ENCODE measurements around the gene PRDM16. TPM values are rescaled to one million over a fixed set of nuclear protein-coding genes. Genes with fewer than 3 reads are reported as not detected.

The PRDM16 gene
- total and polyA plus RNA-seq, 2 donors (not counting 1 experiment from before 2014, with no cell fraction given): 0.03 to 0.12 TPM

GRCh38 chr1:3022511-3022973 lies 46.5 kb upstream of the PRDM16 start:
- no peak overlapping the region for H3K27ac Mint-ChIP-seq

GRCh38 chr1:3022976-3023375 lies 46.0 kb upstream of the PRDM16 start:
- no peak for TF ChIP-seq EZH2 (IDR thresholded peaks at IDR 0.05; ENCODE audit: borderline replicate concordance, insufficient read depth, low read depth, low read length, poor library complexity, severe bottlenecking)
- no peaks in the 10 kb centered on the region for H3K36me3 ChIP-seq (replicated peaks in 1 of 2; ENCODE audit: control extremely low read depth in 1 of 2, control insufficient read depth in 1 of 2, extremely low read depth in 1 of 2, insufficient read depth in 2 of 2, low read length in 1 of 2)
- H3K9me3 ChIP-seq (ENCODE audit: control extremely low read depth in 1 of 3, control insufficient read depth in 2 of 3, insufficient read depth in 1 of 3, low read length in 2 of 3): peaks cover 0 to 7% (median 0%) of the 10 kb centered on the region in 3 donors
- Mint-ChIP-seq H3K4me1 (no peaks in the 10 kb centered on the region), H3K9me3 (ENCODE audit: insufficient read depth) (no peaks in the 10 kb centered on the region), H3K27ac (no peak overlapping the region), H3K27me3 (no peaks in the 10 kb centered on the region), H3K4me3 (no peak overlapping the region)
- H3K27me3 ChIP-seq (replicated peaks in 1 of 4; ENCODE audit: control extremely low read depth in 1 of 4, control insufficient read depth in 3 of 4, insufficient read depth in 4 of 4, low read length in 3 of 4): no peaks in the 10 kb centered on the region
- H3K79me2 ChIP-seq (ENCODE audit: control insufficient read depth, insufficient read depth, low read length): no peaks in the 10 kb centered on the region
- ChIA-PET CTCF (no interaction called here), POLR2A (no interaction called here)
- WGBS (ENCODE audit: insufficient coverage): 89% methylated on average over 12 of the region's 14 CpGs
- ATAC-seq (ENCODE audit: low read depth) (no peak), DNase-seq (no peak)
- intact Hi-C loops (cut with micrococcal nuclease): no loop called here
- no peaks in the 10 kb centered on the region for H3K4me1 ChIP-seq (ENCODE audit: control insufficient read depth in 2 of 2, insufficient read depth in 2 of 2, low read length in 2 of 2)
- no peak overlapping the region for H3K4me2 ChIP-seq (replicated peaks; ENCODE audit: low read depth, low read length, poor library complexity, severe bottlenecking)
- H3K9ac ChIP-seq (ENCODE audit: low read length): no peak overlapping the region
- no peaks in the 10 kb centered on the region for H4K20me1 ChIP-seq (ENCODE audit: control insufficient read depth, insufficient read depth, low read length, poor library complexity, severe bottlenecking)
- no peak overlapping the region for H3K27ac ChIP-seq (ENCODE audit: low read length in 2 of 2)
- H2AFZ ChIP-seq (ENCODE audit: insufficient read depth, low read depth, low read length, poor library complexity, severe bottlenecking): no peak overlapping the region
- no peak overlapping the region for H3K4me3 ChIP-seq (ENCODE audit: control extremely low read depth in 1 of 5, extremely low read depth in 1 of 5, insufficient read depth in 1 of 5, low read depth in 2 of 5, low read length in 4 of 5)

More at GRCh38 chr1:3022511-3022973, 46.5 kb upstream of the PRDM16 start:
- ChIA-PET CTCF (no interaction called here), POLR2A (no interaction called here)
- Histone ChIP-seq H3K79me2 (ENCODE audit: control insufficient read depth, insufficient read depth, low read length) (no peaks in the 10 kb centered on the region), H3K9me3 (ENCODE audit: control extremely low read depth in 1 of 3, control insufficient read depth in 2 of 3, insufficient read depth in 1 of 3, low read length in 2 of 3) (peaks cover 0 to 7% (median 0%) of the 10 kb centered on the region in 3 donors), H3K27me3 (replicated peaks in 1 of 4; ENCODE audit: control extremely low read depth in 1 of 4, control insufficient read depth in 3 of 4, insufficient read depth in 4 of 4, low read length in 3 of 4) (no peaks in the 10 kb centered on the region), H2AFZ (ENCODE audit: insufficient read depth, low read depth, low read length, poor library complexity, severe bottlenecking) (no peak overlapping the region), H3K4me2 (replicated peaks; ENCODE audit: low read depth, low read length, poor library complexity, severe bottlenecking) (no peak overlapping the region), H3K9ac (ENCODE audit: low read length) (no peak overlapping the region), H3K36me3 (replicated peaks in 1 of 2; ENCODE audit: control extremely low read depth in 1 of 2, control insufficient read depth in 1 of 2, extremely low read depth in 1 of 2, insufficient read depth in 2 of 2, low read length in 1 of 2) (no peaks in the 10 kb centered on the region), H4K20me1 (ENCODE audit: control insufficient read depth, insufficient read depth, low read length, poor library complexity, severe bottlenecking) (no peaks in the 10 kb centered on the region), H3K4me1 (ENCODE audit: control insufficient read depth in 2 of 2, insufficient read depth in 2 of 2, low read length in 2 of 2) (no peaks in the 10 kb centered on the region), H3K27ac (ENCODE audit: low read length in 2 of 2) (no peak overlapping the region), H3K4me3 (ENCODE audit: control extremely low read depth in 1 of 5, extremely low read depth in 1 of 5, insufficient read depth in 1 of 5, low read depth in 2 of 5, low read length in 4 of 5) (no peak overlapping the region)
- intact Hi-C loops (cut with micrococcal nuclease): no loop called here
- no peak overlapping the region for H3K4me3 Mint-ChIP-seq
- TF ChIP-seq, protein P1, sequence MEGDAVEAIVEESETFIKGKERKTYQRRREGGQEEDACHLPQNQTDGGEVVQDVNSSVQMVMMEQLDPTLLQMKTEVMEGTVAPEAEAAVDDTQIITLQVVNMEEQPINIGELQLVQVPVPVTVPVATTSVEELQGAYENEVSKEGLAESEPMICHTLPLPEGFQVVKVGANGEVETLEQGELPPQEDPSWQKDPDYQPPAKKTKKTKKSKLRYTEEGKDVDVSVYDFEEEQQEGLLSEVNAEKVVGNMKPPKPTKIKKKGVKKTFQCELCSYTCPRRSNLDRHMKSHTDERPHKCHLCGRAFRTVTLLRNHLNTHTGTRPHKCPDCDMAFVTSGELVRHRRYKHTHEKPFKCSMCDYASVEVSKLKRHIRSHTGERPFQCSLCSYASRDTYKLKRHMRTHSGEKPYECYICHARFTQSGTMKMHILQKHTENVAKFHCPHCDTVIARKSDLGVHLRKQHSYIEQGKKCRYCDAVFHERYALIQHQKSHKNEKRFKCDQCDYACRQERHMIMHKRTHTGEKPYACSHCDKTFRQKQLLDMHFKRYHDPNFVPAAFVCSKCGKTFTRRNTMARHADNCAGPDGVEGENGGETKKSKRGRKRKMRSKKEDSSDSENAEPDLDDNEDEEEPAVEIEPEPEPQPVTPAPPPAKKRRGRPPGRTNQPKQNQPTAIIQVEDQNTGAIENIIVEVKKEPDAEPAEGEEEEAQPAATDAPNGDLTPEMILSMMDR (IDR thresholded peaks at IDR 0.05): no peak
- no peak for TF ChIP-seq EZH2 (IDR thresholded peaks at IDR 0.05; ENCODE audit: borderline replicate concordance, insufficient read depth, low read depth, low read length, poor library complexity, severe bottlenecking)
- H3K9me3 Mint-ChIP-seq (ENCODE audit: insufficient read depth): no peaks in the 10 kb centered on the region
- H3K27me3 Mint-ChIP-seq: no peaks in the 10 kb centered on the region
- WGBS (ENCODE audit: insufficient coverage): 93% methylated on average over 18 of the region's 18 CpGs
- ATAC-seq (ENCODE audit: low read depth): no peak
- no peak for DNase-seq
- H3K4me1 Mint-ChIP-seq: no peaks in the 10 kb centered on the region
